HG03432 (cell line): ENCODE results near the gene PHF11.
A peak's percentile ranks its signal among the peaks of the same experiment; 100 is the strongest.
"Not testable (repeated sequence)": the region's sequence is repeated elsewhere in the genome, so short reads cannot be mapped to it uniquely, and the experiment has no call there.

ENCODE experiments used
- ATAC-seq: cut with Tn5 transposase; IDR thresholded peaks from one replicate; pipeline ENCODE4 v1.9.1; 2021; ENCODE audit warnings: mild to moderate bottlenecking, moderate library complexity; ENCODE audit not compliant: unreplicated experiment

Gene PHF11

GRCh38 chr13:49543656-49544055 is 47.9 kb downstream of the PHF11 start:
- no peak for ATAC-seq

- no peak for ATAC-seq
Observed at GRCh38 chr13:49545661-49546060, 49.9 kb downstream of the PHF11 start.

GRCh38 chr13:49546561-49546960 is 50.8 kb downstream of the PHF11 start:
- no peak for ATAC-seq

- ATAC-seq = no peak
Observed at GRCh38 chr13:49549289-49549688, 53.5 kb downstream of the PHF11 start.

GRCh38 chr13:49550942-49551644 is 55.3 kb downstream of the PHF11 start:
- ATAC-seq = no peak

- ATAC-seq = no peak
Observed at GRCh38 chr13:49553888-49554287, 58.1 kb downstream of the PHF11 start.

- no peak for ATAC-seq
Observed at GRCh38 chr13:49554387-49554786, 58.6 kb downstream of the PHF11 start.

- no peak for ATAC-seq
Observed at GRCh38 chr13:49559006-49559405, 63.3 kb downstream of the PHF11 start.

GRCh38 chr13:49560270-49561061 is 64.7 kb downstream of the PHF11 start:
- ATAC-seq = no peak

- ATAC-seq = no peak
Observed at GRCh38 chr13:49561062-49561410, 65.3 kb downstream of the PHF11 start.

- ATAC-seq = no peak
Observed at GRCh38 chr13:49563516-49563915, 67.8 kb downstream of the PHF11 start.

- not testable (repeated sequence) for ATAC-seq
Observed at GRCh38 chr13:49565461-49565860, 69.7 kb downstream of the PHF11 start.

- ATAC-seq = no peak
Observed at GRCh38 chr13:49566461-49566860, 70.7 kb downstream of the PHF11 start.

- ATAC-seq = no peak
Observed at GRCh38 chr13:49567491-49567890, 71.7 kb downstream of the PHF11 start.

GRCh38 chr13:49569993-49570689 is 74.4 kb downstream of the PHF11 start:
- ATAC-seq = no peak

- ATAC-seq = peak; percentile 66
Observed at GRCh38 chr13:49571299-49572240, 75.8 kb downstream of the PHF11 start.
